HG03135 (cell line): Measurements from ENCODE around the gene ST6GAL1.
"Not testable (repeated sequence)": the region's sequence is repeated elsewhere in the genome, so short reads cannot be mapped to it uniquely, and the experiment has no call there.

Source experiments
- ATAC-seq: cut with Tn5 transposase; IDR thresholded peaks from one replicate; pipeline ENCODE4 v1.9.1; 2021; ENCODE audit warnings: mild to moderate bottlenecking, moderate library complexity; ENCODE audit not compliant: unreplicated experiment

The ST6GAL1 gene

DNA sequence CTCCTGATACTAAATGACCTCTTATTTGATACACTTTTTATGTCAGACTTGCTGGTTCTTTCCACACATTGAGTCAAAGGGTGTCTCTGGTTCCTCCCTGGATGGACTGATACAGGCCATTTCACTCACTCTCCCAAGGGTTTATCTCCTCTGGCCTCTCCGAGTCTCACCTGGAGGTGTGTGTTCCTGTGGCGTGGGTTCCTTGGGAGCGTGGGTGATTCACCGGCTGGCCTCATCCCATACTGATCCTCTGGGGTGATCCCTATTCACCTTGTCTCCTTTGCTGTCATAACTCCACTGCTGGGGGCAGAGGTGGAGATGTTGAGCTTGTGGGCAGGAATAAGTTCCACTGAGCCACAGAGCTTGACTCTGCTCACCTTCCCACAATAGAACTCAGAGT is 61.1 kb downstream of the ST6GAL1 start:
- no peak for ATAC-seq

- not testable (repeated sequence) for ATAC-seq
Observed at GRCh38 chr3:186992096-186992495, 61.8 kb downstream of the ST6GAL1 start.

DNA sequence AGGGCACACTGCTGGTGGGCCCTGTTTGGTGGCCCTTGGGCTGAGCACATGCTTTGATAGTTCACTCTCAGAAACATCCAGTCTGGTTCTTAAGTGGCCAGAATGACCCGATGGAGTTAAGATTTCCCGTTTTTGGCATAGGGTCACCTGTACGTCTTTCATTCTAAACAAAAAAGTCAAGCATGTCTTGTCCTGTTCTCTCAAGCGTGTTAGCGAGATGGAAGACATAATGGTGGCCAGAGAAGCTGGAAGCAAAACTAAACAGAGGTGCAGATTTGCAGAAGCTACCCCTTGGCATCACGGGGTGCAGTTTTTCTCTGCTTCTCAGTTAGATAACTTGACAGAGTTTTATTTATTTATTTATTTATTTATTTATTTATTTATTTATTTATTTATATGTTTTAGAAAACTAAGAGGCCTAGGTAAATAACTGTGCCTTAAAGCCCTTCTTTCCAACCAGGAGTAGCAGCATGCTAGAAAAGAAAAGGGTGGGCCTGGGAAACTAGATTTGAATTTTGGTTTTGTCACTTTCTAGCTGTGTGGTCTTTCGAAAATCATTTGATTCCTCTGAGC is 63.0 kb downstream of the ST6GAL1 start:
- ATAC-seq: no peak

DNA sequence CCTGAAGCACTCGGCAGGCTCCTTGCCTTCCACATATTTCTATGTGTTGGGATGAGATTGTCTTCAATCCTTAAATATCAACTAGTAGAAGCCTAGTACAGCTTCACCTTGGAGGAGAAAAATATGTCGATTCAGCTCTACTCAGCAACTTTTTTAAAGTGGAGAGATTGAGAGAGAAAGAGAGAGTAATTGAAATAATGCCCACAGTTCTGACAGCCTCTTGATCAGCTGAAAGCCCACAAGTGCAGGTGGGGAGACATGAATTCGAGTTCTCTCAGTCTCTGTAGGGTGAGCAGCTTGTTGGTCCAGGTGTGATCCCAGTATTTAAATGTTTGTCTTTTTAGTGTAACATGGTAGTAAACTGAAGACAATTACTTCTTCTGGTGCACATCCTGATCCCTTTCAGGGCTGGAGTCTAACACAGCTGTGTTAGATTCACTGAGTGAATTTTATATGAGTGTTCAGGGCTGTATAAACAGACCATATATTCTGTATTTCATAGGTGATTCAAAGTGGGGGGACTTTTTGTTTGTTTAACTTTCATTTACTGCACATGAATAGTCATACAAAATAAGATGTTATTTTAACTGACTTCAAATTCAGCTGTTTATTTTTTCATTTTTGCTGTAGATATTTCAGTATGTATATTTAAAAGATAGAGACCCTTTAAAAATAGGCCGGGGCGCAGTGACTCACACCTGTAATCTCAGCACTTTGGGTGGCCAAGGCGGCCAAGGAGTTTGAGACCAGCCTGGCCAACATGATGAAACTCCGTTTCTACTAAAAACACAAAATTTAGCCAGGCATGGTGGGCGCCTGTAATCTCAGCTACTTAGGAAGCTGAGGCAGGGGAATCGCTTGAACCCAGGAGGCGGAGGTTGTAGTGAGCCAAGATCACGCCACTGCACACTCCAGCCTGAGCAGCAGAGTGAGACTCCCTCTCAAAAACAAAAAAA is 64.0 kb downstream of the ST6GAL1 start:
- ATAC-seq: no peak

DNA sequence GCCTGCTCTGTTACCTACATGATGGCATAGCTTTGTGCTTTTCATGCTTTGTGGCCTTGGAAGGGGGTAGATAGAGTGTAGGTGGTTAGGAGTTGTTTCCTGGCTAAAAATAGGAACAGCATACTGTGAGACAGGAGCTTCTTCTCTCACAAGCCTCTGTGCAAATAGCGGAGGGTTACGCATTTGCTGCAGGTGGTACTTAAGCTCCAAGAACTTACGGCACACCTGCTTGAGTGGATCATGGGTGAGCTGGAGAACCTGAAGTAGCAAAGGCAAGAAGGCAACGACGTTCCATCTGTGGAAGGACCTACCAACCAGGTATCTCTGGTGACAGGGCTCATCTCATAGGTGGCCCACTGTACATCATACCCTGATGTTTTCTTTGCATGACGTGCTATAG is 66.0 kb downstream of the ST6GAL1 start:
- ATAC-seq: no peak

DNA sequence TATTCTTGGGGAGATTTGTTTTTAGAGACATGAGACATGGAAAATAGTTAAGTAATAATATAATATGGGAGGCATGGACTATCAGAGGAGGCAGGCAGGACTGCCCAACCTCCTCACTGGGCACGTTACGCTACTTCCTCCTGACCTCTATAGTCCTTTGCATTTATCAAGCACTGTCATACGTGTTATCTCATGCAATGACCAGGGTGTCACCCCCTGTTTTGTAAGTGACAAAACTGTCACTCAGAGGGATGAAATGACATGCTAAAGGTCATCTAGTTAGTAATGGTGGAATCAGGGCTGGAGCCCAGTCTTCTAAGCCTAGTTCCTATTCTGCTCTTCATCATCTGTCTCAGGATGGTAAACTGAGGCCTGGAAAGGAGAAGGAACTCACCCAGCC is 66.7 kb downstream of the ST6GAL1 start:
- ATAC-seq: no peak

- ATAC-seq: no peak
Observed at GRCh38 chr3:186997473-186997939, 67.2 kb downstream of the ST6GAL1 start.

DNA sequence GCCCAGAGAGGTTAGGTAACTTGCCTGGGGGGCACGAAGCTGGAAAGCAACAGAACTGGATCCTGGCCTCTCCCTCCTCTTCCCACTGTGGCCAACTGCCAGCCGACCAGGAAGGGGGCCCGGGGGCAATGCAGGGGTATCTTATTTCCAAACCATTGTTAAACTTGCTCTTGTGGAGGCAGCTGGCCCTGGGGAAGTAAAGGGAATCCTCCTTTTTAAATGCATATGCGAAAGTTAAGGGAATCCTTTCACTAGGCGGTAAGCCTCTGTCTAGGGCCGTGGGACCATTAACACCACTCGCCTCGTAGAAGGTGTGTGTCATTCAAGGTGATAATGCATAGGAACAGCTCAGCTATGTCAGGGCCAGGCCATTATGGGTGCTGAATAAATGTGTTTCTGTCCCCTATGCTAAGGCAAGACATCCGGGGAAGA is 68.6 kb downstream of the ST6GAL1 start:
- no peak for ATAC-seq

- ATAC-seq: peak; percentile 72
Observed at GRCh38 chr3:187000711-187001151, 70.4 kb downstream of the ST6GAL1 start.

DNA sequence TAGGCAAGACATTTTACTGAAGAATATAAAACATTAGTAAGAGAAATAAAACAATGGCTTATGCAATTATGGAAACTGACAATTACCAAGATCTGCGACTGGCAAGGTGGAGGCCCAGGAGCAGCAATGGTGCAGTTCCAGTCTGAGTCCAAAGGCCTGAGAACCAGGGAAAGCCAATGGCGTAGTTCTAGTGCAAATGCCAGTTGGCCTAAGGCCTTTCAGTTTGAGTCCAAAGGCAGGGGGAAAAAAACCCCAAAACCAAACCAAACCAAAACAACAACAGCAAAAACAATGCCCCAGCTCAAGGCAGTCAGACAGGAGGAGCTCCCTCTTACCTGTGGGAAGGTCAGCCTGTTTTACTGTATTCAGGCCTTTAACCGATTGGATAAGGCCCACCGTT is 72.6 kb downstream of the ST6GAL1 start:
- no peak for ATAC-seq

- ATAC-seq: no peak
Observed at GRCh38 chr3:187005827-187006481, 75.6 kb downstream of the ST6GAL1 start.

DNA sequence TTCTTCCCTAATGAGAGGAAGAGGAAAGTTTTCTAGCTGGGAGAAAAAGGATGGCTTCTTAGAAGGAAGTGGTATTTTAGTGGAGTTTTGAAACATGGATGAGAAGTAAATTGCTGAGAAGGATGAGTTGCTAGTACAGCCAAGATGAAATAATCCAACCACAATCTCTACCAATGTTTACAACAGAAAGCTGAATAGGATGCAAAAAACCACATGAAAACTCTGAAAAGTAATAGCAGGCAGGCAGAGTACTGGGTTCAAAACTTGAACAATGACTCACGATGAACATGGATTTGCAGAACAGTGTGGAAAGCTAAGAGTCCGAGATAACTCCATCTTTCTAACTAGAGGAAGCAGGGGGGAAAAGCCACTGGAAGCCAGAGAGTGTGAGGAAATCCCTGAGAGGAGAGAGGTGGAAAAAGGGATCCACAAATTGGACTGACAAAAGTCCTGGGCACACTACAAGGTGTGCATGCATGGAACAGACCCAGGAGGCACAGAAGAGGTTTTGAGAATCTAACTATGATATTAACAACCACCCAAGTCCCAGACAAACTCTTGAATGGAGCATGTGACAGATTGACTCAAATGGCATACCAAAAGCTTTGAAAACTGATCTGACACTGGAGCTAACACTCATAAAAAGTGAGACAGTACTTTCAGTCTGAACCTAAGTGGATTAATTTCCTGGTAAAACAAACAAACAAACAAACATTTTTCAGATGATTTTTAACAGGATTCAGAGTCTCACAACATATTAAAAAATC is 76.7 kb downstream of the ST6GAL1 start:
- no peak for ATAC-seq

- ATAC-seq: not testable (repeated sequence)
Observed at GRCh38 chr3:187010382-187010781, 80.1 kb downstream of the ST6GAL1 start.

DNA sequence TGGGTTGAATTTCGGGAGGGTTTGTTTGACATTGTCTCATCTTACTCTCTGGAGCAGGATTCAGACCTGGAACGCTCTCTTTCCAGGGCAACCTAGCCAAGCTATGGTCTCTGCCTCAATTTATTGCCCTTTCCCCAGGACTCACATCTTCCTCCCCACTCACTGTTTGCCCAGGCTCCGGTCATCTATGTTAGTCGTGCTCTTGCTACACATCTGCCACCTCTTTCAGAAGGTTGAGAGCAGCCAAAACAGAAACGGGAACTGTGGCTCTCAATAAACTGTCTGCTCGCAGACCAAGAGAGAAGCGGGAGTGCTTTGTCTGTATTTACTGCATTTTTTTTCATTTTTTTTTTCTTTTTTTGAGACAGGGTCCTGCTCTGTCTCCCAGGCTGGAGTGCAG is 81.6 kb downstream of the ST6GAL1 start:
- ATAC-seq: peak; percentile 54

- ATAC-seq: no peak
Observed at GRCh38 chr3:187012609-187013051, 82.3 kb downstream of the ST6GAL1 start.

DNA sequence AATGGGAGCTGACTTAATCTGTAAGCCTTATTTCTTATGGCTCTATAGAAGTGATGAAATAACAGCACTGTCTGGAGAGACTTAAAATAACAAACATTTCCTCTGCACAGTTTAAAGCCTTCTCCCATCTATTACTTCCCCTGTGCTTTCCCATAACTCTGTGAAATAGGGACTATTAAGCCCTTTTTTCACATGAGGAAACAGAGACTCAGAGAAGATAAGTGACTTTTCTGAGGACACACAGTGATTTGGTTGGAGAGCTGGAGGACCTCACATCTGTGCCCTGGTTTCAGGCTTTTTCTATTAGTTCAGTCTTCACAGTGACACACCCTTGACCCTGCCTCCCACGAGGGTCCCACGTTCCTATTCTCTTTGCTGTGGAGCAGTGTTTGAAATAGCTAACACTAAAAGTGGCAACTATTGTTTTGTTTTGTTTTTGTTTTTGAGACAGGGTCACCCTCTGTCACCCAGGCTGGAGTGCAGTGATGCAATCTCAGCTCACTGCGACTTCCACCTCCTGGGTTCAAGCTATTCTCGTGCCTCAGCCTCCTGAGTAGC is 82.9 kb downstream of the ST6GAL1 start:
- no peak for ATAC-seq

DNA sequence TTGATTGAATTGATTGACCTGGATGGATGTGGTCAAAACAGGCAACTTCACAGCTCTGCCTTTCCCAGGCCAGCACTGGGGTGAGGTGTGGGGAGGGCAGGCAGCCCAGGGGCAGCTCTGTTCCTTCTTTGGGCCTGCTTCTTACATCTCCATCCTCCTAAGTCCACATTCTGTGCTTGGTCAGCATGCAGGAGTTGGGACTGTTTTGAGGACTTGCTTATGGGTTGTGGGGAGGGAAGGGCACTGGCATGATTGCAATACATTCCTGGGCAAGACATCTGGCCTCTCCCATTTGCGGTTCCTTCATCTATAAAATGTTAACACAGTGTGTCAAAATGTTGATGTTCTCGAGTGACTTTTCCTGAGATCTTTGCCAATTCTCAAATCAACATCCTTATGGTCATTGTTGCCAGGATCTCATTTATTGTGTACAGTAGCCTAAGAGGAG is 84.1 kb downstream of the ST6GAL1 start:
- ATAC-seq: no peak

DNA sequence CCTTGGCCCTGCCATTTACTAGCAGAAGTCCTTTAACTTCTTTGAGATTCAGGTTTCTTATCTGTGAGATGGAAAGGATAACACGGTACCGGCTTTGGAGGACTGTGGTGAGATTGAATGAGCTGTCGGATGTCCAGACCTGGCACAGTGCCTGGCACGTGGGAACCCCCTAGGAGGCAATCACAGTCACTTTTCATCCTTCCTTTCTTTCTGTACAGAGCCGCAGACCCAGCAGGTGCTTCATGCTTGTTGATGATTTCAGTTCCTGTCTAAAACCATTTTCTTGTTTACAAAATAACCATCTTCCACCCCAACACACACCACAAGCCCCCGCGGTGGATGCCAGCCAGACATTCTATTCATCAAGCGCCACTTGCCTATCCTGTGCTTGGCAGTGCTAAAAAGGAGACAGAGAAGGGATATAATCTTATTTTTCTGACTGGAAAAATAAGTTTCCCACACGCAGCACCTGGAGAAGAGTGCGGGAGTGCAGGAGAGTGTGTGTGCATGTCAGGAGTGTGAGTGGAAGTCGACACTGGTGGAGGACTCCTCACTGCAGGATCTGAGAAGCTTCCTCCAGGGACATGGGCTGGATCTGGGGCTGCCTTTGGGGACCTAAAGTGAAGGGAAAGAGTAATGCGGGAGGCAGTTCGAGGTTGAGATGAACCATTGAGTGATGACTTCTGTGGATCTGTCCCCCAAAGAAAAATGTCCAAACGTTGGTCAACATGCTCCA is 85.7 kb downstream of the ST6GAL1 start:
- ATAC-seq: peak; percentile 50

- ATAC-seq: no peak
Observed at GRCh38 chr3:187016639-187017345, 86.5 kb downstream of the ST6GAL1 start.
